HuH-7.5 (cell line): Measurements from ENCODE around the gene PLCB1.
"Not testable (repeated sequence)": the region's sequence is repeated elsewhere in the genome, so short reads cannot be mapped to it uniquely, and the experiment has no call there.

Experiments used
- DNase-seq: peaks from one replicate; pipeline ENCODE4 v3.0.0; 2011; ENCODE audit warnings: low spot score

Gene PLCB1

GRCh38 chr20:8447262-8448120 lies 315.4 kb downstream of the PLCB1 start:
- DNase-seq: no peak

- no peak for DNase-seq
These were observed 317.1 kb downstream of the PLCB1 start for GRCh38 chr20:8449123-8449522.

- DNase-seq: no peak
These were observed 322.2 kb downstream of the PLCB1 start for GRCh38 chr20:8454137-8454712.

DNA sequence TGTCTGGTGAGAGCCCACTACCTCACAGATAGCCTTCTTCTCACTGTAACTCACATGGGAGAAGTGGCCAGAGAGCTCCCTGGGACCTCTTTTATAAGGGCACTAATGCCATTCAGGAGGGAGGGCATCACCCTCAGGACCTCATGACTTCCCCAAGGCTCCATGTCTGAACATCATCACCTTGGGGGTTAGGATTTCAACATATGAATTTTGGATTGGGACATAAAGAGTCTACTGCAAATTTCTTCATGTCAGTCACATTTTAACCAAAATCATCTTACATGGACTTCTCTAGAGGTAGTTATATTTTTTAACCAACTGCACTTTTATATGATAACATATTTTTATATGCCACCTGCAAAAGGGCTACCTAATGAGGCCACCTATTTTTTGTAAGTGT lies 324.7 kb downstream of the PLCB1 start:
- DNase-seq: no peak

DNA sequence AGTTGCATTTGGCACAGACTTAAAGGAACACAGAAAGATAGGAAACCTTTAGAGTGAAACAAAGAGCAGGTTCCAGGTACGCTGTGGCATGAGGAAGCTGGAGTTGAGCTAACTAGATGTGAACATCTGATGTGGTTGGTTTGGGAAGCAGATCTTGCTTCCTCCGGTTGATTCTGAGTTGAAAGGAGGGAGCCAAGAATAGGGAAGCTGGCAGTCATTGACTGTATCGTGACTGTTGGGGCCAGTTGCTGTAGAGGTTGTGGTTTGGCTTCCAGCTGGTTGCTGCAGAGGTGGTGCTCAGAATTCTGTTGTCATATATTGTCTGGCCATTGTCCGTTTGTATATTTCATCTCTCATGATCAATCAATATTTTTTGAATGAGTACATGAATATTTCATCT lies 325.9 kb downstream of the PLCB1 start:
- DNase-seq: no peak

DNA sequence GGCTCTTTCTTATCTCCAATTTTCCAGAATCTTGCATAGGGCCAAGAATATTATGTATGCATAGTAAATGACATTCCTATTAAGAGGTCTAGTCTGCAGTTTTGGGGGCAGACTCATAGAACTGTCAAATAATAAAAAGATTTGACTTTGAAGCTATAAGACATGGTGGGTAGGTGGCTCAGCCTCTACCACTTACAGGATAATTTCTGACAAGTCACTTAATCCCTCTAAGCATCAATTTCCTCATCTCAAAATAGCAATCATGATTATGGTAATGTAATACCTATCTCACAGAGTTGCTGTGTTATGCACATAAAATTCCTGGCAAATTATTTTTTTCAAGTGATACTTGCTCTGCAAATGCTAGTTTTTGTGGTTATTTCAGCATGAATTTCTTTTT lies 329.1 kb downstream of the PLCB1 start:
- no peak for DNase-seq

DNA sequence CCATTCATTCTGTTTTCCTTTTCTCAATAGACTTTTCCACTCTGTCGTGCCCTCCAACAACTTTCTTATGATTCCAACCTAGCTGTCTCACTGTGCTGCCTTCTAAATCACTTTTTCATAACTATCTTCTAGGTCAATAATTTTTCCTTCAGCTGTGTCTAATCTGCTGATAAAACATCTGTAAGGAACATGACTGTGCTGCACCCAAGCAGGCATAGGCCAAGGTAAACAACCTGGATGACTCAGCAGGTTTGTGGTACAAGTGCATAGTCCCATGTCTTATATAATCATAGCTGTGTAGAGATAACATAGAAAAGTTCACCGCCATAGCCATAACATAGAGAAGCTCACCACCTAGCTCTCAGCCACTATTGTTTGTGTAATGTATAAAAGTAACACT lies 332.3 kb downstream of the PLCB1 start:
- no peak for DNase-seq

- DNase-seq: not testable (repeated sequence)
These were observed 334.7 kb downstream of the PLCB1 start for GRCh38 chr20:8466781-8467180.

DNA sequence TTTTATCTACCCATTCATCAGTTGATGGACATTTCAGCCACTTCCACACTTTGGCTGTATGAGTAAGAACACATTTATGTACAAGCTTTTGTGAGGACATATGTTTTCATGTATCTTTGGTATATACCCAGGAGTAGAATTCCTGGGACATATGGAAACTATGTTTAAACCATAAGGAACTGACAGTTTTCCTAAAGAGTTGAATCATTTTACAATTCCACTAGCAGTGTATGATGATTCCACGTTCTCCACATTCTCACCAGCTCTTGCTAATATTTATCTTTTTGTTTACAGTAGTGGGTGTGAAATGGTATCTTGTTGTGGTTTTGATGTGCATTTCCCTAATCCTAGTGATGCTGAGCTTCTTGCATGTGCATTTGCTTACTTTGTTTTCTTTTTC lies 338.1 kb downstream of the PLCB1 start:
- no peak for DNase-seq

DNA sequence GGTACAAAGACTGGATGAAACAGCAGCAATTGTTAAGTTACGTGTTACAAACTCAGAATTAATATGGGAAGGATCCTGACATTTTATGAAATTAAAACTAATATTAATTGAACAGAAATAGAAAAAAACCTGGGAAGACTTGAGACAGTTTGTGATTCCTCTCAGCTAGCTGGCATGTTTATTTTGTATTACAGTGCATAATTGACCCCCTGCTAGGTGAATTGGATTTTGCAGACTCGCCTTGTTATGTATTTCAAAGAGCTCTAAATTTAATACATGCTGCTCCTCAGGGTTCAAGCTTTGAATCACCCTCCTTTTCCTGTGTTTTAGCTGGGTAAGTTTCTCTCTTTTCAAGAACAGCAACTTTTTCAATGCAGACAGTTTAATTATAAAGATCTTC lies 339.4 kb downstream of the PLCB1 start:
- no peak for DNase-seq

- no peak for DNase-seq
These were observed 341.4 kb downstream of the PLCB1 start for GRCh38 chr20:8473459-8473858.

- DNase-seq: no peak
These were observed 342.1 kb downstream of the PLCB1 start for GRCh38 chr20:8474027-8474668.

DNA sequence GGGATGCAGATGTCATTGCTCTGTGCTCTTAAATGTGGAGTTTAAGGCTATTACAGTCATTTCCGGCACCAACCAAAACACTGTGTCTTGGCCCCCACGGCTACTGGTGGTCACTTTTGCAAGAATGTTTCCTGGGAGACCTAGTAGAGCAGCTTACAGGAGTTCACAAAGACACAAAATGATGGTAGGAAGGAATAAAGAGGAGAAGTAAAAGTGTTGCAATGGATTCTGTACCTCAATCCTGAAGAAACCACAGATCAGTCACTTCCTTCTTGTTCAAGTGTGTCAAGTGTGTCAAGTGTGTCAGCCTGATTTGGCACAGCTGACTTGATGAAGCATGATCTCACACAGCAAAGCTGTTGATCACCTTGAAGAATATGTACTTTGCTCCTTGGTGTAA lies 344.0 kb downstream of the PLCB1 start:
- no peak for DNase-seq

GRCh38 chr20:8480597-8480996 lies 348.5 kb downstream of the PLCB1 start:
- DNase-seq: no peak

GRCh38 chr20:8487696-8488095 lies 355.6 kb downstream of the PLCB1 start:
- no peak for DNase-seq

DNA sequence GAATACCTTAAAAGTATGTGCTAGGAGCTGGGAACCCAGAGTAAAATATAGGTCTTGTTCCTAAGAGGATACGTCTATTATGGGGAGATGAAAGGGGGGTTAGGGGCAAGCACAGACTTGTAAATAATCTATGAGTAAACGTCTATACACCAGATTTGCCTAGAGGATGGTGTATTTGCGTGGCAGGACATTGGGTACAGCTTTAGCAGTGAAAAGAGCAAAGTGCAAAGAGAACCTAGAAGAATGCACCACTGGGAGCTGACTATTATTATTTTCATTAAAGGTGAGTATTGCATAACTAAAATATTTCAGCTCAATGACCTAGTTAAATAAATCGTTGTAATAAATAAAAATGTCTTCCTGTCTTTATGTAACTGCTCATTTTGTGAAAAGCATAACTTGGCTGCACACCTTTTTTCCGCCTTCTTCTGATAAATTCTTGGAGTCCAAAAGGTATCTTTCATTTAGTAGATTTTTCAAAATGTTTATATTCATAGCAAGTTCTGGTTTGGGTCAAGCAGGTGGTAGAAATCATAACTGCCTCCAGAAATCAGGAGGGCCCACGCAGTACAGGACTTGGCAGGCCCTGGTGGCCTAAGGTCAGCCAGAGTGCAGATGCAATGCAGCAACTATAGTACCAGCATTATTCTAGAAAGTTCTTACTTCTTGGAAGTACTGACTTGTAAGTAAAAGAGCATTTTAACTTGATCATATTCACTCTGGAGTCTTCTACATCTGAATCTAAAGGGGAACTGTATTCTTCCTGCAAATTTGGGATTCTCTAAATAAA lies 357.2 kb downstream of the PLCB1 start:
- DNase-seq: no peak

GRCh38 chr20:8490076-8490830 lies 358.2 kb downstream of the PLCB1 start:
- no peak for DNase-seq

DNA sequence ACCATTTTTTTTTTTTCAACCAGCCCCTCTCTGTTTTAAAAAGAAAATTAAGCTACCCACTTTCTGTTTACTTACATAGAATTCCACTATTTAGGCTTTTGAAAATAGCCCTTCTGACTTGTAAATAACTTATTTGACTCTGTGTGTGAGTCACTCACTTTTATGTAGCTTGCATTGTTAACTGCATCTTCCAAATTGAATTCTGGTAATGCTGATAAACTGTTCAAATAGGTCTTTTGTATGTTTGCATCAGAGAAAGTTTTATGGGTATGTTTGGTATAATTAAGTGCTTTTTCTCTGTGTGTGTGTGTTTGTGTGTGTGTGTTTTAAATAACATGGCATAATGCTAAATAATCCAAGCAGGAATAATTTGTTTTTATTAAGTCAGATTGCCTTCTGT lies 360.1 kb downstream of the PLCB1 start:
- DNase-seq: no peak

DNA sequence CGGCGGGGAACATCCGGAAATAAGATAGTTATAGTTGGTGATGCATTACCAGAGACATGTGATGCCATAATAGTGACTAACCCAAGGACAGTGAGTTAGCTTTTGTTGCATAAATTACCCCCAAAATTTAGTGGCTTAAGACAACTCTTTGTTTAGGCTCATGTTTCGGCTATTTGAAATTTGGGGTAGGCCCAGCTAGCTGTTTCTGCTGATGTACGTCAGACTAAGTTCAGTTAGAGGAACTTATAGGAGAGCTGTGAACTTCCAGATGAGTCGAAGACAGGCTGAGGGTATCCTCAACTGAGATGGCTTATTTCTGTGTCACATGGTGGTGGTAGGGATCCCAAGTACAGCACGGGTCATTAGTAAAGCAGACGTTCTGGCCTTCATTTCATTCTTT lies 366.5 kb downstream of the PLCB1 start:
- no peak for DNase-seq

DNA sequence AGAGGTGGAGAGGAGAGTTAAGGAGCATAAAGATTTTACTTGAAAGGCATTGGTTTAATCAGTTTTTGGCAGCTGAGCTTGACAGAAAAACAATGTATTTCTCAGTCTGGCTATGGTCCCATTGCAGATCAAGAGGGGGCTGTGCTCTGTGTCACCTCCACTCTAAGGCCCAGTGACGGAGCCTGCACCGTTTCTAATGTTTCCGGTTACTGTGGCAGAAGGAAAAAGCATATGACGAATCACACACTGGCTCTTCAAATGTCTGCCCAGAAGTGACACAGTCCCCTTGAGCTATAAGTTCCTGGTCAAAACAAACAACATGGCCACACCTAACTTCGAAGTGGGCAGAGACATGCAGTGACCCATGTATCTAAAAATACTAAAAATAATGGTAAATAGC lies 372.0 kb downstream of the PLCB1 start:
- DNase-seq: no peak

DNA sequence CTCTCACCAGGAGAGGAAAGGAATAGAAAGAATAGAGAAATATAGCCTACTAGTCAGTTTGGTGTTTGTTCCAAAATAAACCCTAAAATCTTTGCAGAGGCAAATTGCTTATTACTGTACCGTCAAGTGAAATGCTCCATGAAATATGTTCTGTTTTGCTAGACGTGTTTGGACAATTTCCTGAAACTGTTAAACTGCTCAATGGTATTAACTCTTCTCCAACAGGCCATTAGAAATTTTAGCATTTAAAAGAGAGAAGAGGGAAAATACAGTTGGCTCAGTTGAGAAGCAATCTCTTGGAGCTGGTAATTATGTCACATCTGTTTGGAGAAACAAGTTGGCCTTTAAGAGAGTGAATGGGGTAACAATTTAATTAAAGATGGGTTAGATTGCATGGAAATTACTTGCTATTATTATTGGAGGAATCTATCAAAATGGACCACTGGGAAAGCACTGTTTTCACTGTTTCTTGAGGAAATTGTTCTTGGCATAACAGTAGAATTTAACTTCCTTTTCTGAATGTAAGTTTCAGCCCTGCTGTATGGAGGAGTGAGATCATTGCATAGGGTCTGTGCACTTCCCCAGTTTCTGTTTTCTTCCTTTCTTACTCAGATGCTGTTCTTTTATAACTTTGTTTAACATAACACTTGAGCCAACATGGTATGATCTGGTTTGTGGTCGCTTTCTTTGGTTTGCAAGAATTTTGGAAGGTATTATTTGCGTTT lies 373.6 kb downstream of the PLCB1 start:
- DNase-seq: no peak
